Measurements from ENCODE around the gene SLC5A11.

Gene SLC5A11

GRCh38 chr16:24821129-24821528 is 24.6 kb upstream of the SLC5A11 start:
- Histone ChIP-seq H3K27ac (ENCODE audit: low read length) (no peak overlapping the region), H3K9me3 (ENCODE audit: insufficient read depth, low read depth, low read length) (no peaks in the 10 kb centered on the region), H3K9ac (ENCODE audit: low read depth, low read length) (no peak overlapping the region), H3K4me1 (ENCODE audit: insufficient read depth, low read length) (no peaks in the 10 kb centered on the region), H3K4me3 (ENCODE audit: low read length) (no peak overlapping the region), H3K36me3 (ENCODE audit: insufficient read depth, low read depth, low read length) (peaks cover 98% of the 10 kb centered on the region), H3K27me3 (ENCODE audit: insufficient read depth, low read length) (no peaks in the 10 kb centered on the region)

DNA sequence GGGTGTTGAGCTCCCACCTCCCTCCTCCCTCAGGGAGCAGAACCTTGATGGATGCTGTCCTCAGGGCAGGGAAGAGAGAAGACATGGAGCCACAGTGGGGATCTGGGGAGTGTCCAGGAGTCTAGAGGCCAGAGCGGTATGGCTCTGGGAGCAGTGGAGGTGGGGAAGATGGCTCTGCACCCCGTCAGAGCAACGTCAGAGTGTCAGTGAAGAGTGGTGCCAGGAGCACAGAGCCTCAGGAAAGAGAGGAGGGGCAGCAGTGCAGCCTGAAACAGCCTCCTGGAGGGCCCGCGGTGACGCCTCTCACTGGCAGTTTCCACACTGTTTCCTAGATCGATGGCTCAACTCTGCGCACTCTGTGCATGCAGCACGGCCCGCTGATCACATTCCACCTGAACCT is 23.2 kb upstream of the SLC5A11 start:
- Histone ChIP-seq H3K4me3 (ENCODE audit: low read length) (no peak overlapping the region), H3K9me3 (ENCODE audit: insufficient read depth, low read depth, low read length) (no peaks in the 10 kb centered on the region), H3K27ac (ENCODE audit: low read length) (no peak overlapping the region), H3K4me1 (ENCODE audit: insufficient read depth, low read length) (no peaks in the 10 kb centered on the region), H3K27me3 (ENCODE audit: insufficient read depth, low read length) (no peaks in the 10 kb centered on the region), H3K36me3 (ENCODE audit: insufficient read depth, low read depth, low read length) (peaks cover 97% of the 10 kb centered on the region), H3K9ac (ENCODE audit: low read depth, low read length) (no peak overlapping the region)

DNA sequence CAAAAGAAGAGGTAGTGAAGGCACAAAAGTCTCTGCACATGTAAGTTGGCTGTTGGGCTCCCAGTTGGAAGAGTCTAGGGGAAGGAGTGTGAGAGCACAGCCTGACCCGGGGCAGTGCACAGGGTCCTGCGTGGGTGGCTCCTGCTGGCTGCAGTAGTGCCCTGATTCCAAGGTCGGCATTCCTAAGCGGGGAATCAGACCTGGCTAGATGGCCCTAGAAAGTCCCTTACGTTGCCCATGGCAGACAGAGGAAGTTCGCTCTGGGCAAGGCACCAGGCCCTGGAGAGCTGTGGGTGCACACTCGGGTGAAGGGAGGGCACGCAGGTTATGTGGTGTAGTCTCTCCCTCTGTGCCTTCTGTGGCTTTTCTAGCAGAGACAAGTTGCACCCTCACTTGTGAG is 22.8 kb upstream of the SLC5A11 start:
- no peaks in the 10 kb centered on the region for H3K9me3 ChIP-seq (ENCODE audit: insufficient read depth, low read depth, low read length)
- peaks cover 94% of the 10 kb centered on the region for H3K36me3 ChIP-seq (ENCODE audit: insufficient read depth, low read depth, low read length)
- no peak overlapping the region for H3K27ac ChIP-seq (ENCODE audit: low read length)
- H3K4me1 ChIP-seq (ENCODE audit: insufficient read depth, low read length): no peaks in the 10 kb centered on the region
- no peak overlapping the region for H3K9ac ChIP-seq (ENCODE audit: low read depth, low read length)
- no peak overlapping the region for H3K4me3 ChIP-seq (ENCODE audit: low read length)
- H3K27me3 ChIP-seq (ENCODE audit: insufficient read depth, low read length): no peaks in the 10 kb centered on the region

- Histone ChIP-seq H3K27me3 (ENCODE audit: insufficient read depth, low read length) (no peaks in the 10 kb centered on the region), H3K4me3 (ENCODE audit: low read length) (no peak overlapping the region), H3K4me1 (ENCODE audit: insufficient read depth, low read length) (no peaks in the 10 kb centered on the region), H3K27ac (ENCODE audit: low read length) (no peak overlapping the region), H3K9me3 (ENCODE audit: insufficient read depth, low read depth, low read length) (no peaks in the 10 kb centered on the region), H3K9ac (ENCODE audit: low read depth, low read length) (no peak overlapping the region), H3K36me3 (ENCODE audit: insufficient read depth, low read depth, low read length) (peaks cover 67% of the 10 kb centered on the region)
These were observed 20.1 kb upstream of the SLC5A11 start for GRCh38 chr16:24825696-24826095.

GRCh38 chr16:24826096-24826690 is 19.6 kb upstream of the SLC5A11 start:
- H3K4me3 ChIP-seq (ENCODE audit: low read length): no peak overlapping the region
- no peaks in the 10 kb centered on the region for H3K4me1 ChIP-seq (ENCODE audit: insufficient read depth, low read length)
- no peaks in the 10 kb centered on the region for H3K9me3 ChIP-seq (ENCODE audit: insufficient read depth, low read depth, low read length)
- peaks cover 62% of the 10 kb centered on the region for H3K36me3 ChIP-seq (ENCODE audit: insufficient read depth, low read depth, low read length)
- no peak overlapping the region for H3K9ac ChIP-seq (ENCODE audit: low read depth, low read length)
- H3K27ac ChIP-seq (ENCODE audit: low read length): no peak overlapping the region
- H3K27me3 ChIP-seq (ENCODE audit: insufficient read depth, low read length): no peaks in the 10 kb centered on the region

- Histone ChIP-seq H3K27me3 (ENCODE audit: insufficient read depth, low read length) (no peaks in the 10 kb centered on the region), H3K27ac (ENCODE audit: low read length) (no peak overlapping the region), H3K36me3 (ENCODE audit: insufficient read depth, low read depth, low read length) (peaks cover 54% of the 10 kb centered on the region)
These were observed 18.8 kb upstream of the SLC5A11 start for GRCh38 chr16:24826817-24827566.

DNA sequence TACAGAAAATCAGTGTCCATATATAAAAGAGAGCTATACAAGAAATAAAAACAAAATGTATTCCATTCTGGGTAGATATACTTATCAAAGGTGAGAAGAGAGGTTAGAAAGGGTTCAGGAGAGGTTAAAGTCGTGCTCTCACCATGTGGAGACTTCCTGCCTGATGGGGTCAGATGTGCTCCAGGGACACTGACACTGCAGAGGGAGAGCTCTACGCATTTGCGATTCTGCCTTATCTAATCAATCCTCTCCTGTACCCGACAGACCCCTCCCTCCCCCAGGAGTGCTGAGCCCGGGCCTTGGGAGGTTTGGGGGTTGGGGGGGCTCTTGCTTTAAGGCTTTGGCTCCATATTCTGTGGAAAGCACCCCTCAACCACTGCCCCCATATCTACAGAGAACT is 16.6 kb upstream of the SLC5A11 start:
- no peaks in the 10 kb centered on the region for H3K9me3 ChIP-seq (ENCODE audit: insufficient read depth, low read depth, low read length)
- H3K27ac ChIP-seq (ENCODE audit: low read length): no peak overlapping the region
- peaks cover 34% of the 10 kb centered on the region for H3K36me3 ChIP-seq (ENCODE audit: insufficient read depth, low read depth, low read length)
- no peaks in the 10 kb centered on the region for H3K27me3 ChIP-seq (ENCODE audit: insufficient read depth, low read length)
- H3K4me3 ChIP-seq (ENCODE audit: low read length): no peak overlapping the region
- H3K4me1 ChIP-seq (ENCODE audit: insufficient read depth, low read length): no peaks in the 10 kb centered on the region
- no peak overlapping the region for H3K9ac ChIP-seq (ENCODE audit: low read depth, low read length)

More at GRCh38 chr16:24826817-24827566, 18.8 kb upstream of the SLC5A11 start:
- no peaks in the 10 kb centered on the region for H3K9me3 ChIP-seq (ENCODE audit: insufficient read depth, low read depth, low read length)
- no peaks in the 10 kb centered on the region for H3K4me1 ChIP-seq (ENCODE audit: insufficient read depth, low read length)
- H3K4me3 ChIP-seq (ENCODE audit: low read length): no peak overlapping the region
- H3K9ac ChIP-seq (ENCODE audit: low read depth, low read length): no peak overlapping the region

DNA sequence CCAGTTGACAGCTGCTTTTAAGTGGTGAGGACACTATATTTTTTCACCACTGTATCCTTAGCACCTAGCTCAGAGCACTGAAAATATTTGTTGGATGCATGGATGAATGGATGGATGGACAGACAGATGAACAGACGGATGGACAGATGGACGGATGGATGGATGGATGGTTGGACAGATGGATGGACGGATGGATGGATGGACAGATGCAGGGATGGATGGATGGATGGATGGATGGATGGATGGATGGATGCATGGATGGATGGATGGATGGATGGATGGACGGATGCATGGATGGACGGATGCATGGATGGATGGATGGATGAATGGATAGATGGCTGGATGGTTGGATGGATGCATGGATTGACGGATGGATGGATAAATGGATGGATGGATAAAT is 12.4 kb upstream of the SLC5A11 start:
- Histone ChIP-seq H3K9me3 (ENCODE audit: insufficient read depth, low read depth, low read length) (no peaks in the 10 kb centered on the region), H3K9ac (ENCODE audit: low read depth, low read length) (no peak overlapping the region), H3K27me3 (ENCODE audit: insufficient read depth, low read length) (no peaks in the 10 kb centered on the region), H3K27ac (ENCODE audit: low read length) (no peak overlapping the region), H3K4me1 (ENCODE audit: insufficient read depth, low read length) (no peaks in the 10 kb centered on the region), H3K4me3 (ENCODE audit: low read length) (no peak overlapping the region), H3K36me3 (ENCODE audit: insufficient read depth, low read depth, low read length) (no peaks in the 10 kb centered on the region)

- Histone ChIP-seq H3K9me3 (ENCODE audit: insufficient read depth, low read depth, low read length) (no peaks in the 10 kb centered on the region), H3K36me3 (ENCODE audit: insufficient read depth, low read depth, low read length) (no peaks in the 10 kb centered on the region), H3K27ac (ENCODE audit: low read length) (no peak overlapping the region), H3K27me3 (ENCODE audit: insufficient read depth, low read length) (no peaks in the 10 kb centered on the region), H3K4me1 (ENCODE audit: insufficient read depth, low read length) (no peaks in the 10 kb centered on the region), H3K4me3 (ENCODE audit: low read length) (no peak overlapping the region), H3K9ac (ENCODE audit: low read depth, low read length) (no peak overlapping the region)
These were observed 11.1 kb upstream of the SLC5A11 start for GRCh38 chr16:24834459-24835335.

DNA sequence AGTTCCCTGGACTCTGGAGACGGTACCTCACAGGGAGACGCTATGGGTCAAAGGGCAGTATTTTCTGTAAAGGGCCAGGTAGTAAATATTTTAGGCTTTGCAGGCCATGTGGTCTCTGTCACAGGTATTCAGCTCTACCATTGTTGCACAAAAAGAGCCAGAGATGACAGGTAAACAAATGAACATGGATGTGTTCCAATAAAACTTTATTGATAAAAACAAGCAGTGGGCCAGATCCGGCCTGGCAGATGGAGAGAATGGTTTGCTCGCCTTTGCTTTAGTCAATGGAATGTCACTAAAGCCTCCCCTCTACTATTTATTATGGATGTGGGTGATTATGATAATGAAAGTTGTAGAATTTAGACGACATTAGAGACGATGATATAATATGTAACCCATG is 8.9 kb upstream of the SLC5A11 start:
- no peak overlapping the region for H3K9ac ChIP-seq (ENCODE audit: low read depth, low read length)
- H3K27ac ChIP-seq (ENCODE audit: low read length): no peak overlapping the region
- no peaks in the 10 kb centered on the region for H3K9me3 ChIP-seq (ENCODE audit: insufficient read depth, low read depth, low read length)
- H3K27me3 ChIP-seq (ENCODE audit: insufficient read depth, low read length): no peaks in the 10 kb centered on the region
- no peak overlapping the region for H3K4me3 ChIP-seq (ENCODE audit: low read length)
- no peaks in the 10 kb centered on the region for H3K36me3 ChIP-seq (ENCODE audit: insufficient read depth, low read depth, low read length)
- no peaks in the 10 kb centered on the region for H3K4me1 ChIP-seq (ENCODE audit: insufficient read depth, low read length)

GRCh38 chr16:24837969-24838368 is 7.8 kb upstream of the SLC5A11 start:
- Histone ChIP-seq H3K27ac (ENCODE audit: low read length) (no peak overlapping the region), H3K27me3 (ENCODE audit: insufficient read depth, low read length) (no peaks in the 10 kb centered on the region), H3K4me1 (ENCODE audit: insufficient read depth, low read length) (no peaks in the 10 kb centered on the region), H3K36me3 (ENCODE audit: insufficient read depth, low read depth, low read length) (no peaks in the 10 kb centered on the region), H3K9me3 (ENCODE audit: insufficient read depth, low read depth, low read length) (no peaks in the 10 kb centered on the region), H3K9ac (ENCODE audit: low read depth, low read length) (no peak overlapping the region), H3K4me3 (ENCODE audit: low read length) (no peak overlapping the region)
